HEK293 (cell line): ENCODE measurements around the gene RNF212.
"Not testable (repeated sequence)": the region's sequence is repeated elsewhere in the genome, so short reads cannot be mapped to it uniquely, and the experiment has no call there.

Source experiments
- CTCF ChIA-PET: fragments of 350-600 bp; formaldehyde crosslinking; extraction: SDS; loops from one replicate; lab custom pipeline; 2021; ENCODE audit warnings: antibody characterized with exemption; lab: Yijun Ruan, JAX
- POLR2A ChIA-PET: fragments of 300-600 bp; formaldehyde crosslinking; extraction: SDS; loops from one replicate; lab custom pipeline; 2020; ENCODE audit warnings: antibody characterized with exemption, inconsistent platforms; lab: Yijun Ruan, JAX
- H3K27ac ChIP-seq: fragments of 200-500 bp; sonication (Bioruptor generic); 2 replicates; pipeline ENCODE4 v1.5.1; 2014; ENCODE audit warnings: low read depth, low read length, control low read depth, inconsistent platforms; ENCODE audit errors: extremely low read depth
- H3K36me3 ChIP-seq, 2 experiments: fragments of 200-500 bp in 1 of 2; sonication (Bioruptor generic) in 1 of 2; 1 replicate in 1 of 2; 2 replicates in 1 of 2; pipeline ENCODE4 v1.5.1; 2014 to 2017; ENCODE audit warnings: inconsistent platforms in 2 of 2, low read length in 2 of 2; ENCODE audit not compliant: control insufficient read depth in 2 of 2, insufficient read depth in 1 of 2
- H3K4me1 ChIP-seq: fragments of 200-500 bp; sonication (Bioruptor generic); 2 replicates; pipeline ENCODE4 v1.5.1; 2014; ENCODE audit warnings: mild to moderate bottlenecking, low read length, inconsistent platforms; ENCODE audit not compliant: control insufficient read depth, insufficient read depth
- H3K4me3 ChIP-seq: 2 replicates; pipeline ENCODE4 v1.5.1; 2011; ENCODE audit warnings: low read depth, mild to moderate bottlenecking, control low read depth, low read length, moderate library complexity
- H3K9me3 ChIP-seq: fragments of 200-500 bp; sonication (Bioruptor generic); 2 replicates; pipeline ENCODE4 v1.5.1; 2014; ENCODE audit warnings: low read depth, low read length, inconsistent platforms; ENCODE audit not compliant: control insufficient read depth, insufficient read depth
- GLI2 ChIP-seq: fragments of 450-650 bp; formaldehyde crosslinking; IDR thresholded peaks from 2 replicates; pipeline ENCODE4; 2017; ENCODE audit warnings: missing biosample characterization, missing genetic modification characterization, low read depth, borderline replicate concordance
- OSR2 ChIP-seq: fragments of 450-650 bp; formaldehyde crosslinking; IDR thresholded peaks from 2 replicates; pipeline ENCODE4 v1.5.1; 2016; ENCODE audit warnings: missing biosample characterization, missing genetic modification characterization
- OVOL3 ChIP-seq: fragments of 450-650 bp; formaldehyde crosslinking; IDR thresholded peaks from 2 replicates; pipeline ENCODE4 v1.5.1; 2016; ENCODE audit warnings: missing biosample characterization, missing genetic modification characterization
- ZBTB20 ChIP-seq: fragments of 450-650 bp; formaldehyde crosslinking; IDR thresholded peaks from 2 replicates; pipeline ENCODE4 v1.5.1; 2016; ENCODE audit warnings: missing biosample characterization, missing genetic modification characterization
- ZBTB48 ChIP-seq: fragments of 450-650 bp; formaldehyde crosslinking; IDR thresholded peaks from 2 replicates; pipeline ENCODE4 v1.5.1; 2016; ENCODE audit warnings: missing biosample characterization, missing genetic modification characterization
- ZBTB7A ChIP-seq: fragments of 450-650 bp; formaldehyde crosslinking; IDR thresholded peaks from 2 replicates; pipeline ENCODE4 v1.5.1; 2016; ENCODE audit warnings: low read depth, missing biosample characterization, missing genetic modification characterization
- ZBTB8A ChIP-seq: fragments of 450-650 bp; formaldehyde crosslinking; IDR thresholded peaks from 2 replicates; pipeline ENCODE4 v1.5.1; 2016; ENCODE audit warnings: missing biosample characterization, missing genetic modification characterization
- ZFP3 ChIP-seq: fragments of 450-650 bp; formaldehyde crosslinking; IDR thresholded peaks from 2 replicates; pipeline ENCODE4 v1.5.1; 2016; ENCODE audit warnings: low read depth, missing biosample characterization, missing genetic modification characterization
- ZNF140 ChIP-seq: fragments of 450-650 bp; formaldehyde crosslinking; IDR thresholded peaks from 2 replicates; pipeline ENCODE4 v1.5.1; 2016; ENCODE audit warnings: missing biosample characterization, missing genetic modification characterization
- ZNF214 ChIP-seq: fragments of 450-650 bp; formaldehyde crosslinking; IDR thresholded peaks from 2 replicates; pipeline ENCODE4 v1.5.1; 2017; ENCODE audit warnings: missing biosample characterization, mild to moderate bottlenecking, missing genetic modification characterization, borderline replicate concordance
- ZNF223 ChIP-seq: fragments of 450-650 bp; formaldehyde crosslinking; IDR thresholded peaks from 2 replicates; pipeline ENCODE4 v1.5.1; 2016; ENCODE audit warnings: missing biosample characterization, missing genetic modification characterization
- ZNF341 ChIP-seq: fragments of 450-650 bp; formaldehyde crosslinking; IDR thresholded peaks from 2 replicates; pipeline ENCODE4; 2016; ENCODE audit warnings: low read depth, missing biosample characterization, missing genetic modification characterization
- ZNF350 ChIP-seq: fragments of 450-650 bp; formaldehyde crosslinking; IDR thresholded peaks from 2 replicates; pipeline ENCODE4 v1.5.0; 2017; ENCODE audit warnings: missing biosample characterization, mild to moderate bottlenecking, missing genetic modification characterization
- ZNF561 ChIP-seq: fragments of 450-650 bp; IDR thresholded peaks from 2 replicates; pipeline ENCODE4 v1.5.1; 2018; ENCODE audit warnings: missing biosample characterization, missing genetic modification characterization, borderline replicate concordance
- ZNF596 ChIP-seq: fragments of 450-650 bp; IDR thresholded peaks from 2 replicates; pipeline ENCODE4 v1.5.0; 2018; ENCODE audit warnings: missing biosample characterization, mild to moderate bottlenecking, missing genetic modification characterization, moderate library complexity
- ZNF629 ChIP-seq: fragments of 450-650 bp; formaldehyde crosslinking; IDR thresholded peaks from 2 replicates; pipeline ENCODE4 v1.5.1; 2017; ENCODE audit warnings: missing biosample characterization, missing genetic modification characterization
- ZNF830 ChIP-seq: fragments of 450-650 bp; IDR thresholded peaks from 2 replicates; pipeline ENCODE4 v1.5.0; 2018; ENCODE audit warnings: missing biosample characterization, missing genetic modification characterization, low read depth, mild to moderate bottlenecking, moderate library complexity
- ZNF843 ChIP-seq: fragments of 450-650 bp; formaldehyde crosslinking; IDR thresholded peaks from 2 replicates; pipeline ENCODE4 v1.5.1; 2016; ENCODE audit warnings: missing biosample characterization, missing genetic modification characterization
- ZSCAN16 ChIP-seq: fragments of 450-650 bp; formaldehyde crosslinking; IDR thresholded peaks from 2 replicates; pipeline ENCODE4 v1.5.1; 2016; ENCODE audit warnings: missing biosample characterization, missing genetic modification characterization
- TF ChIP-seq, protein P1 (sequence below): fragments of 450-650 bp; formaldehyde crosslinking; IDR thresholded peaks from 2 replicates; pipeline ENCODE4 v1.5.1; 2016; ENCODE audit warnings: missing biosample characterization, missing genetic modification characterization, borderline replicate concordance
- TF ChIP-seq, protein P2 (sequence below): fragments of 450-650 bp; formaldehyde crosslinking; IDR thresholded peaks from 2 replicates; pipeline ENCODE4 v1.5.1; 2016; ENCODE audit warnings: missing biosample characterization, missing genetic modification characterization, low read depth
- TF ChIP-seq, protein P3 (sequence below): fragments of 450-650 bp; formaldehyde crosslinking; conservative IDR thresholded peaks from 2 replicates; pipeline ENCODE4 v1.5.1; 2016; ENCODE audit warnings: low read depth, missing biosample characterization, missing genetic modification characterization

The RNF212 gene

DNA sequence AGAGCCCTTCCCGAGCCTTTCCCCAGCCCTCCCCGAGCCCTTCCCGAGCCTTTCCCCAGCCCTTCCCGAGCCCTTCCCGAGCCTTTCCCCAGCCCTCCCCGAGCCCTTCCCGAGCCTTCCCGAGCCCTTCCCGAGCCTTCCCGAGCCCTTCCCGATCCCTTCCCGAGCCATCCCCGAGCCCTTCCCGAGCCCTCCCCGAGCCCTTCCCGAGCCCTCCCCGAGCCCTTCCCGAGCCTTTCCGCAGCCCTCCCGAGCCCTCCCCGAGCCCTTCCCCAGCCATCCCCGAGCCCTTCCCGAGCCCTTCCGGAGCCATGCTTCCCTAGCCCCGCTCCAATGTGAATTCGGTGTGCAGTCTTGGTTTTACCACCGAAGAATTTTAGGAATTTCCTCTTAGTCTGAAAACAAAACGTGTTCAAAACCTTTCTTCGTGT, 66.8 kb downstream of the RNF212 start:
- H3K4me3 ChIP-seq, H3K4me1 ChIP-seq, POLR2A ChIA-PET, H3K36me3 ChIP-seq, H3K9me3 ChIP-seq, H3K27ac ChIP-seq, CTCF ChIA-PET: not testable (repeated sequence)
- TF ChIP-seq ZBTB8A (tag by site-specific recombination): peak; percentile 69

DNA sequence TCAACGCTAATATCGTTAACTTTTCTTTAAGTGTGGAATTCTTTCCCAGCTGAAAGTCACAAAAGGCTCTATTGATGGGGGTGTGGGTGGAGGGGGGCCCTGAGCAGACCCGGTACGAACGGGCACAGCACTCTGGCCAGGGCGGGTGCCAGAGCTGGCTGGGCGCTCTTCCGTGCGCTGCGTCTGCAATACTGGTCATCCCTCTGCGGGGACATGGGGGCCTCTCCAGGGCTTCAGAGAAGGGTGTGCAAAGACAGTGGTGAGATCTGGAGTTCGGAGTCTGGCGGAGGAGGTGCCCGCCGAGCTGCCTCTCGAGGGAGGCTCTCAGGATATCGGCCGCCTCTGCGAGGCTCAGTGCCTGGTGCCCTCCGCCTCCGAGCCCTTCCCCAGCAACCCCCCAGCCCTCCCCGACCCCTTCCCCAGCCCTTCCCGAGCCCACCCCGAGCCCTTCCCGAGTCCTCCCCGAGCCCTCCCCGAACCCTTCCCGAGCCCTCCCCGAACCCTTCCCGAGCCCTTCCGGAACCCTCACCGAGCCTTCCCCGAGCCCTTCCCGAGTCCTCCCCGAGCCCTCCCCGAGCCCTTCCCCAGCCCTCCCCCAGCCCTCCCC, 67.7 kb downstream of the RNF212 start:
- Histone ChIP-seq H3K27ac (no peak overlapping the region), H3K4me3 (no peak overlapping the region), H3K4me1 (no peaks in the 10 kb centered on the region), H3K9me3 (no peaks in the 10 kb centered on the region), H3K36me3 (no peaks in the 10 kb centered on the region)
- ChIA-PET POLR2A (no interaction called here), CTCF (no interaction called here)
- TF ChIP-seq, protein P1, sequence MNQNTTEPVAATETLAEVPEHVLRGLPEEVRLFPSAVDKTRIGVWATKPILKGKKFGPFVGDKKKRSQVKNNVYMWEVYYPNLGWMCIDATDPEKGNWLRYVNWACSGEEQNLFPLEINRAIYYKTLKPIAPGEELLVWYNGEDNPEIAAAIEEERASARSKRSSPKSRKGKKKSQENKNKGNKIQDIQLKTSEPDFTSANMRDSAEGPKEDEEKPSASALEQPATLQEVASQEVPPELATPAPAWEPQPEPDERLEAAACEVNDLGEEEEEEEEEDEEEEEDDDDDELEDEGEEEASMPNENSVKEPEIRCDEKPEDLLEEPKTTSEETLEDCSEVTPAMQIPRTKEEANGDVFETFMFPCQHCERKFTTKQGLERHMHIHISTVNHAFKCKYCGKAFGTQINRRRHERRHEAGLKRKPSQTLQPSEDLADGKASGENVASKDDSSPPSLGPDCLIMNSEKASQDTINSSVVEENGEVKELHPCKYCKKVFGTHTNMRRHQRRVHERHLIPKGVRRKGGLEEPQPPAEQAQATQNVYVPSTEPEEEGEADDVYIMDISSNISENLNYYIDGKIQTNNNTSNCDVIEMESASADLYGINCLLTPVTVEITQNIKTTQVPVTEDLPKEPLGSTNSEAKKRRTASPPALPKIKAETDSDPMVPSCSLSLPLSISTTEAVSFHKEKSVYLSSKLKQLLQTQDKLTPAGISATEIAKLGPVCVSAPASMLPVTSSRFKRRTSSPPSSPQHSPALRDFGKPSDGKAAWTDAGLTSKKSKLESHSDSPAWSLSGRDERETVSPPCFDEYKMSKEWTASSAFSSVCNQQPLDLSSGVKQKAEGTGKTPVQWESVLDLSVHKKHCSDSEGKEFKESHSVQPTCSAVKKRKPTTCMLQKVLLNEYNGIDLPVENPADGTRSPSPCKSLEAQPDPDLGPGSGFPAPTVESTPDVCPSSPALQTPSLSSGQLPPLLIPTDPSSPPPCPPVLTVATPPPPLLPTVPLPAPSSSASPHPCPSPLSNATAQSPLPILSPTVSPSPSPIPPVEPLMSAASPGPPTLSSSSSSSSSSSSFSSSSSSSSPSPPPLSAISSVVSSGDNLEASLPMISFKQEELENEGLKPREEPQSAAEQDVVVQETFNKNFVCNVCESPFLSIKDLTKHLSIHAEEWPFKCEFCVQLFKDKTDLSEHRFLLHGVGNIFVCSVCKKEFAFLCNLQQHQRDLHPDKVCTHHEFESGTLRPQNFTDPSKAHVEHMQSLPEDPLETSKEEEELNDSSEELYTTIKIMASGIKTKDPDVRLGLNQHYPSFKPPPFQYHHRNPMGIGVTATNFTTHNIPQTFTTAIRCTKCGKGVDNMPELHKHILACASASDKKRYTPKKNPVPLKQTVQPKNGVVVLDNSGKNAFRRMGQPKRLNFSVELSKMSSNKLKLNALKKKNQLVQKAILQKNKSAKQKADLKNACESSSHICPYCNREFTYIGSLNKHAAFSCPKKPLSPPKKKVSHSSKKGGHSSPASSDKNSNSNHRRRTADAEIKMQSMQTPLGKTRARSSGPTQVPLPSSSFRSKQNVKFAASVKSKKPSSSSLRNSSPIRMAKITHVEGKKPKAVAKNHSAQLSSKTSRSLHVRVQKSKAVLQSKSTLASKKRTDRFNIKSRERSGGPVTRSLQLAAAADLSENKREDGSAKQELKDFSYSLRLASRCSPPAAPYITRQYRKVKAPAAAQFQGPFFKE (tag by site-specific recombination): no peak
- TF ChIP-seq ZNF629 (tag by site-specific recombination) (no peak), ZBTB7A (tag by site-specific recombination) (no peak), OSR2 (tag by site-specific recombination) (no peak), ZNF140 (no peak), ZNF214 (tag by site-specific recombination) (no peak), ZNF223 (tag by site-specific recombination) (no peak), ZNF596 (no peak), ZFP3 (tag by site-specific recombination) (no peak), ZNF350 (tag by site-specific recombination) (no peak)
- TF ChIP-seq, protein P2, sequence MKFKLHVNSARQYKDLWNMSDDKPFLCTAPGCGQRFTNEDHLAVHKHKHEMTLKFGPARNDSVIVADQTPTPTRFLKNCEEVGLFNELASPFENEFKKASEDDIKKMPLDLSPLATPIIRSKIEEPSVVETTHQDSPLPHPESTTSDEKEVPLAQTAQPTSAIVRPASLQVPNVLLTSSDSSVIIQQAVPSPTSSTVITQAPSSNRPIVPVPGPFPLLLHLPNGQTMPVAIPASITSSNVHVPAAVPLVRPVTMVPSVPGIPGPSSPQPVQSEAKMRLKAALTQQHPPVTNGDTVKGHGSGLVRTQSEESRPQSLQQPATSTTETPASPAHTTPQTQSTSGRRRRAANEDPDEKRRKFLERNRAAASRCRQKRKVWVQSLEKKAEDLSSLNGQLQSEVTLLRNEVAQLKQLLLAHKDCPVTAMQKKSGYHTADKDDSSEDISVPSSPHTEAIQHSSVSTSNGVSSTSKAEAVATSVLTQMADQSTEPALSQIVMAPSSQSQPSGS: no peak

DNA sequence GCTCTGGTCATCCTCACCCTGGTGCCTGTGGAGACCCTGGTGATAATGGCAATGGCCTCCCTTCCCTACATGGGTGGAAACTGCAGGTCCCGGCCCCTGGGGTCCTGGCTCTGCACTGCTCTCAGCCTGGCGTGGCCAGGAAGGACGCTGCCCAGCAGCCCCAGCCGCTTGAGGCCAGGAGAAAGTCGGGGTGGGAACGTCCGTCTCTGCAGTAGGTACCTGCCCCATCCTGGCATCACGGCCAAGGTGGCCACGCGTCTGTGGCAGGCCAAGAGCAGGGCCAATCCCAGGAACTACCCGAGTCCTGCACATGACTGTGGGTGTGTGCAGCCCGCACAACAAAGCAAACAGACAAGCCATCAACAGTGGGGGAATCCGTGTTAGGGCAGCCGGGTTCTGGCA, 68.2 kb downstream of the RNF212 start:
- CTCF ChIA-PET: no interaction called here
- no peak for TF ChIP-seq ZBTB48 (tag by site-specific recombination)
- no peak for TF ChIP-seq ZNF341 (tag by site-specific recombination)
- no peak for TF ChIP-seq ZNF830 (tag by site-specific recombination)
- TF ChIP-seq OVOL3 (tag by site-specific recombination): no peak
- TF ChIP-seq ZNF561: no peak
- no peak for TF ChIP-seq ZNF843 (tag by site-specific recombination)
- no peak for TF ChIP-seq GLI2 (tag by site-specific recombination)
- TF ChIP-seq, protein P3, sequence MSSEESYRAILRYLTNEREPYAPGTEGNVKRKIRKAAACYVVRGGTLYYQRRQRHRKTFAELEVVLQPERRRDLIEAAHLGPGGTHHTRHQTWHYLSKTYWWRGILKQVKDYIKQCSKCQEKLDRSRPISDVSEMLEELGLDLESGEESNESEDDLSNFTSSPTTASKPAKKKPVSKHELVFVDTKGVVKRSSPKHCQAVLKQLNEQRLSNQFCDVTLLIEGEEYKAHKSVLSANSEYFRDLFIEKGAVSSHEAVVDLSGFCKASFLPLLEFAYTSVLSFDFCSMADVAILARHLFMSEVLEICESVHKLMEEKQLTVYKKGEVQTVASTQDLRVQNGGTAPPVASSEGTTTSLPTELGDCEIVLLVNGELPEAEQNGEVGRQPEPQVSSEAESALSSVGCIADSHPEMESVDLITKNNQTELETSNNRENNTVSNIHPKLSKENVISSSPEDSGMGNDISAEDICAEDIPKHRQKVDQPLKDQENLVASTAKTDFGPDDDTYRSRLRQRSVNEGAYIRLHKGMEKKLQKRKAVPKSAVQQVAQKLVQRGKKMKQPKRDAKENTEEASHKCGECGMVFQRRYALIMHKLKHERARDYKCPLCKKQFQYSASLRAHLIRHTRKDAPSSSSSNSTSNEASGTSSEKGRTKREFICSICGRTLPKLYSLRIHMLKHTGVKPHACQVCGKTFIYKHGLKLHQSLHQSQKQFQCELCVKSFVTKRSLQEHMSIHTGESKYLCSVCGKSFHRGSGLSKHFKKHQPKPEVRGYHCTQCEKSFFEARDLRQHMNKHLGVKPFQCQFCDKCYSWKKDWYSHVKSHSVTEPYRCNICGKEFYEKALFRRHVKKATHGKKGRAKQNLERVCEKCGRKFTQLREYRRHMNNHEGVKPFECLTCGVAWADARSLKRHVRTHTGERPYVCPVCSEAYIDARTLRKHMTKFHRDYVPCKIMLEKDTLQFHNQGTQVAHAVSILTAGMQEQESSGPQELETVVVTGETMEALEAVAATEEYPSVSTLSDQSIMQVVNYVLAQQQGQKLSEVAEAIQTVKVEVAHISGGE: no peak
- TF ChIP-seq ZSCAN16 (tag by site-specific recombination): no peak
- TF ChIP-seq ZBTB20: no peak

More for the DNA sequence above, 68.2 kb downstream of the RNF212 start:
- no peaks in the 10 kb centered on the region for H3K36me3 ChIP-seq
- POLR2A ChIA-PET: no interaction called here
- no peak overlapping the region for H3K27ac ChIP-seq
- H3K9me3 ChIP-seq: no peaks in the 10 kb centered on the region
- H3K4me3 ChIP-seq: no peak overlapping the region
- H3K4me1 ChIP-seq: no peaks in the 10 kb centered on the region; the same call in 1 of the 2 replicates
